NAMALWA (cell line): Measurements from ENCODE around the gene RPTOR.

ENCODE experiments used
- DNase-seq: peaks from one replicate; pipeline ENCODE4 v3.0.0-alpha.2; 2015; ENCODE audit warnings: low spot score

The RPTOR gene

GRCh38 chr17:80667462-80668277 is 123.0 kb downstream of the RPTOR start:
- no peak for DNase-seq

- DNase-seq: no peak
Observed at GRCh38 chr17:80668375-80669148, 123.9 kb downstream of the RPTOR start.

GRCh38 chr17:80671039-80671824 is 126.6 kb downstream of the RPTOR start:
- DNase-seq: no peak

DNA sequence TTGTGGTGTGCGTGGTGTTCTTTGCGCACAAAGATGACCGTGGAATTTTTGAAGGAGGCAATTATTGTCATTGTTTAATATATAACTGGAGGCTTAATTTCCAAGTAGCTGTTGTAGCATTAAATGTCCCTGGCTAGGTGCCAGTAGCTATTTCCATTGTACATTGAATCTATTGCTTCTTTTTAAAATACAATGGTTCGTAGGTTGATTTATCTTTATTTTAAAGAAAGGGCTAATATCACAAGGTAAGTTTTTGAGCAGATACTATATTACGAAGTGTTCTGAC is 127.1 kb downstream of the RPTOR start:
- no peak for DNase-seq

DNA sequence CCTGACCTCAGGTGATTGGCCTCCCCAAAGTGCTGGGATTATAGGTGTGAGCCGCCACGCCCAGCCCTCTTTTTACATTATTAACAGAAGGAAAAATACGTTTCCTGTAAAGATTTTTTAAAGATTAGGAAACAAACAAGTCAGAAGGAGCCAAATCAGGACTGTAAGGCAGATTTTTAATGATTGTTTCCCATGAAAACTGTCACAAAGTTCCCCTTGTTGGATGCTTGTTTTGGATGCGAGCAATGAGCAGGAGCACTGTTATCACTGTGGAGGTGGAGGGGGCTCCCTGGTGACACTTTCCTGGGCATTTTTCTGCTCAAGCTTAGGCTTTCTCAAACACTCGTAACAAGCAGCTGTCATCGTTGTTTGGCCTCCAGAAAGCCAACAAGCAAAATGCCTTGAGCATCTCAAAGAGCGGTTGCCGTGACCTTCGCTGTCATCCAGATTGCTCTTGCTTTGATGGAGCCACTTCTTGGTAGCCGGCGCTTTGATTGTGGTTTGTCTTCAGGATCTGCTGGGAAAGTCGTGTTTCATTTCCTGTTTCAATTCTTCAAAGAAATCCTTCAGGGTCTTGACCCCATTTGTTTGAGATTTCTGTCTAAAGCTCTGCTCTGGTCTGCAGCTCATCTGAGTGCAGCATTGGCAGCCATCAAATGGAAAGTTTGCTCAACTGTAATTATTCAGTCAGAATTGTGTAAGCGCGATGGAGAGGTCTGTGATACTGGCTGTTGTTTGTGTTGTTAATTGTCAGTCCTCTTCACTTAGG is 128.7 kb downstream of the RPTOR start:
- DNase-seq: peak; percentile 7

DNA sequence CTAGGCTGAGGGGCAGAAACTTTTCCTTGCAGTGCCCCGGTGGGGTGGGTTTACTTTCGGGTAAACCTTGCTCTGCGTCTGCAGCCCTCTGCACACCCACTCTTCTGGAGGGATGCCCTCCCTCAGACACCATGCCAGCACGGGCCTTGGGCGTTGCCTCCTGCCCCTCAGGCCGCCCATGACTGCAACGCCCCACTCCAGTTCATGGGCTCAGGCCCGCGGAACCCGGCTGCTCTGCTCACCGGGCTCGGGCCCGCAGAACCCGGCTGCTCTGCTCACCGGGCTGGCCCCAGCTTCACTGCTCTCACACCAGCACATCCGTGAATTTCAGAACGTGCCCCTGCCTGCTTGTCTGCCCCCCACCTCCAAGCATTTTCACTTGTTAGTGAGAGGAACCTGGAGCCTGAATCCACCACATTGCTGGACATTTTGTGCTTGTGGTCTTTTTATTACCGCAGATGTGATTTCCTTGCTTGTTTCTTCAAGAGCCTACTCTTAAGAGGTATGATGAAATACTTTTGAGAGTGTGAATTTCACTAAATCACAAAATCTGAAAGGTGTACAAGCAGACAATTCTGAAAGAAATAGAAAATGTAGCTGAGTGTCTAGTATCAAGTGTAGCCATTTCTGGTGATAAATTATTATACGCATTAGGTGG is 130.9 kb downstream of the RPTOR start:
- DNase-seq: no peak

- DNase-seq: no peak
Observed at GRCh38 chr17:80676096-80676466, 131.4 kb downstream of the RPTOR start.

- no peak for DNase-seq
Observed at GRCh38 chr17:80676564-80676963, 131.9 kb downstream of the RPTOR start.

- no peak for DNase-seq
Observed at GRCh38 chr17:80677214-80677756, 132.6 kb downstream of the RPTOR start.

DNA sequence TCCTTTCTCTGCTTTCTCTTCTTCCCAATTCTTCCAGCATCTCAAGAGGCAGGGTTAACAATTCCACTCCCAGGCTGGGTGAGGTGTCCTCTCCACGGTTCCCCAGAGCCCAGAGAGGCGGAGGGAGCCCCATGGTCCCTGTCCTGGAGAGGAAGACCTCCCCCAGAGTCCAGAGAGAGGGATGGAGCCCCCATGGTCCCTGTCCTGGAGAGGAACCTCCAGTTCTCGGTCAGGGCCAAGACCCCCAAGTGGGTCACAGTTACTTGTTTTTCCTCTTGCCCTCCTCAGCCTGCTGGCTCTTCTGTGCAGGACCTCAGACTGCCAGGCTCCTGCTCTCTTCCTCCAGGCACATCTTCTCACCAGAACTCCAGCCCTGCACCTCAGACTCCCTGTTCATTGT is 135.2 kb downstream of the RPTOR start:
- no peak for DNase-seq

- DNase-seq: no peak
Observed at GRCh38 chr17:80681215-80681614, 136.6 kb downstream of the RPTOR start.

DNA sequence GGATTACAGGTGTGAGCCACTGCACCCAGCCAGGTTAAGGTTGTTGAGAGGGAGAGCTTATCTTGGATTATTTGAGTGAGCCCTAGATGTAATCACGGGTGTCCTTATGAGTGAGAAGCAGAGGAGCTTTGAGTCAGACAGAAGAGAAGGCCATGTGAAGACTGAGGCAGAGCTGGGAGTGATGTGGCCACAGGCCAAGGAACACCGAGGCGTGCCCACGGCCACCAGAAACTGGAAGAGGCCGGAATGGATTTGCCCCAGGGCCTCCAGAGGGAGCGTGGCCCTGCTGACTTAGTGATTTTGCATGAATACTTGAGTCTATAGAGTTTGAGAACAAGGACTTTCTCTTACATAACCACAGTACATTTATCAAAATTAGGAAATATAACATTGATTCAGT is 137.7 kb downstream of the RPTOR start:
- DNase-seq: no peak

DNA sequence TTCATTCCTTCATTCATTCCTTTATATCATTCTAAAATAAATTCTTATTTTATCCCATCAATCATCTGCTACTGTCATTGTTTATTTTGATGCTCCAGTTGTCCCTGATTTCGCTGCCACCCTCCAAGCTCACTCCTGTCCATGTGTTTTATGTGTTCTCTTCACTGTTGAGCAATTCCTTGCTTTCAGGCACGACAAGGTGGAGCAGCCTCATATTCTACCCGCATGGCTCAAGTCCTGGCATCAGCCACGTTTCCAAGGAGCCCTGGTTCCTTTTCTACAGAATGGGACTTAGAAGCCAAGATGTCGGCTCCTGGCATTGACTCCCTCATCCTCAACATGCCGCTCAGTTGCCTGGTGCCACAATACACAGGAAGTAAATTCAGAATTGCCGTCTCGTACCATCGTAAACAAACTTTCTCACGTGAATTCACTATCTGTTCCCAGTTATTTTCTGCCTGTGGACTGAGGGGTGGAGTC is 139.0 kb downstream of the RPTOR start:
- no peak for DNase-seq

GRCh38 chr17:80687839-80688238 is 143.2 kb downstream of the RPTOR start:
- DNase-seq: no peak

DNA sequence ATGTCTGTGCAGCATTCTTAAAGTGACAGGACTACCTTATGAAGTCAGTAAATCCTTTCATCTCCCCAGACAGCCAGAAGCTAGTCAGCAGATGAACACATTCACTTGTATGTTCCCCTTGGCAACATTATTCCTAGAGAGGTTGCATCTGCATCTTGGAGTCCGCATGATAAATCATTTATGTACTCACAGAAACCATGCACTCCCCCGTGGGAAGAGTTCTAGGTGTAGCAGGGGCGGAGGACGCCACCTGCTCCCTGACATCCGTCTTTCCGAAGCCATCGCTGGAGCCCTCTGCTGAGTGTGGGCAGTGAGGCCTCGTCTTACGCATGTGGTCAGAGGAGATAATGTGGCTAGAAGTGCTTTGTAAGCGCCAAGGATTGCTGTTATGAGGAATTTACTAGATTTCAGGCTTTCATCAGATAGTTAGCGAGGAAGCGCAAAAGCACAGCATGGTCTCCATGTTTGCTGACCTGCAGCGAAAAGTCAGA is 144.5 kb downstream of the RPTOR start:
- DNase-seq: no peak

- DNase-seq: no peak
Observed at GRCh38 chr17:80691784-80692183, 147.1 kb downstream of the RPTOR start.

GRCh38 chr17:80692931-80693467 is 148.4 kb downstream of the RPTOR start:
- DNase-seq: no peak

DNA sequence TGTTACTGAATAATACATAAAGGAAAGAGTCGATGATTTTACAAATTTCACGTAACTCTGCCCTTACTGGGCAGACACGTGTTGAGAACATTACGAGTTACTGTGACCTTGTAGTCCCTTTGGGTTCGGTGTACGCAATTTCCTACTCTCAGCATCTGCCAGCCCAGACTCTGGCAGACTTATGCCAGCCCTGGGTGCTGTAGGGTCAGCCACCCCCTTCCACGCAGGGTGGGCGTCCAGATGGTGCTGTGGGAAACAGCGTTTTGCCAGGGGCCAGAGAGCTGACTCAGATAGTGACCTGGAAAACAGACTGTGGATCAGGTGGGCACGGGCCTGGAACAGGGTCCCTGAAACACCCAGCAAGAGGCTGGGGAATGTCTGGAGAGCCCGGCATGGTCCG is 148.9 kb downstream of the RPTOR start:
- no peak for DNase-seq

DNA sequence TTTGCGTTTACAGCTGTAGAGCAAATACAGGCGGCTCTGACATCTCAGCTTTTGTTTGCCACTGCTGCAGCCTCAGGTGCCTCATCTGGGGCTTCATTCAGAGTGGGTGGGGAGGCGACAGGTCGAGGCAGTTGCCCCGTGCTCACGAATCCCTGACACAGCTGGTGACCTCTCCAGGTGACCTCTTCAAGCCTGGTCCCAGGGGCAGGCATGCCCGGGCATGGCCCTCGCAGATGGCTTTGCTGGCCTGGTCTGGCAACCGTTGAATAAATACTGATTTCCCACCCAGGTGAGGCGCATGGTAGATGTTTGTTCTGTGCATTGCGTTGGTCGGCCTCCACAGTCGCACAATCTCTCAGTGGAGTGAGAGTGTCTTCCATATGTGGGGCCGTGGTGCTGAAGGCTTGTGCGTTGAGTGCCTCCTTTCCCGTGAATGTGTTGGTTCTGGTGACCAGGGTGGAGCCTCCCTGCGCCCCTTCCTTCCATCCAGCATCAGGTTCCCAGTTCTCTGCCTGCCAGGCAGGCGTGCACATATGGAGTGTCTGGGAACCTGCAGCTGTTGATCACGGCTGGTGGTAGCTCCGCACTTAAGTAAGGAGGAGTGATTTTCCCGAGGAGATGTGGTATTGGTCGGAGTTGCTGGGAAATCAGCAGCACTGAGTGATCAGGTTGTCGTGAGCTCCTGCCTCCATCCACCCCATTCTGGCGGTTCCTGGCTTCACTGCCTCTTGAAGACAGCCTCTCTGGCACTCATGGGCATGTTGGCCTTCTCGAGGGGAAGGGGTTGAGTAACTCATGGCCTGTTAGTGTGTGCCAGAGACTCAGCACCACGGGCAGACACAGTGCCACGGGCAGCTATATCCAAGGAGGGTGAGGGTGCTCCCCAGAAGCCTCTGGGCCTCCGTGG is 149.7 kb downstream of the RPTOR start:
- DNase-seq: no peak
